Neuron (in vitro differentiated cells): ENCODE results near the gene BACH2.
"Not testable (repeated sequence)": the region's sequence is repeated elsewhere in the genome, so short reads cannot be mapped to it uniquely, and the experiment has no call there.

Source experiments
- H2AFZ ChIP-seq: one replicate; pipeline ENCODE4 v1.6.1; 2013; ENCODE audit warnings: low read depth, mild to moderate bottlenecking, inconsistent platforms, low read length, moderate library complexity
- H3K27me3 ChIP-seq: one replicate; pipeline ENCODE4 v1.6.1; 2013; ENCODE audit warnings: low read length; ENCODE audit not compliant: insufficient read depth
- H3K36me3 ChIP-seq: one replicate; pipeline ENCODE4 v1.6.1; 2013; ENCODE audit warnings: low read length; ENCODE audit not compliant: insufficient read depth
- H3K4me1 ChIP-seq: one replicate; pipeline ENCODE4 v1.6.1; 2013; ENCODE audit warnings: low read length; ENCODE audit not compliant: insufficient read depth
- H3K4me3 ChIP-seq: 2 replicates; pipeline ENCODE4 v1.5.1; 2013; ENCODE audit warnings: mild to moderate bottlenecking, low read length, moderate library complexity
- H3K9me3 ChIP-seq: one replicate; pipeline ENCODE4 v1.6.1; 2013; ENCODE audit warnings: low read length

BACH2 gene

DNA sequence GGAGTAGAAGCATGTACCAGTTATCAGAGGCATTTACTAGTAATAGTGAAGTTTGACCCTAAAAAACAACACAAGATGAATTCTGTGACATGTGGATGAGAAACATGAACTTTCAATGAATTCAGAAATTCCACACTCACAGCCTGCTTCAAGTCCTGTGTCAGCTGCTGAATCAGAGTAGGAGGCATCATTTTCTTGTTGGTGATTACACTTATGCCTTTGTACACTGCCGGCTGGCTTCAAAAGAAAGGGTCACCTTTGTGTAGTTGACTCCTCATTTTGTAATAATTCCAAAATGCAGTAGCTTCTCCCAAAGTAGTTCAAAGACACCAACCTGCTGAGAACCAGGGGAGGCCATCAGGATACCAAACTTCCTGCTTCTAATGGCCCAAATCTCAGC is 165.5 kb downstream of the BACH2 start:
- Histone ChIP-seq H3K27me3 (no peaks in the 10 kb centered on the region), H3K4me1 (peaks cover 3% of the 10 kb centered on the region), H3K9me3 (peaks cover 3% of the 10 kb centered on the region), H2AFZ (no peak overlapping the region), H3K4me3 (no peak overlapping the region), H3K36me3 (no peaks in the 10 kb centered on the region)

GRCh38 chr6:90128687-90129086 is 168.0 kb downstream of the BACH2 start:
- not testable (repeated sequence) for H3K4me3 ChIP-seq, H2AFZ ChIP-seq, H3K4me1 ChIP-seq, H3K9me3 ChIP-seq, H3K27me3 ChIP-seq, H3K36me3 ChIP-seq

DNA sequence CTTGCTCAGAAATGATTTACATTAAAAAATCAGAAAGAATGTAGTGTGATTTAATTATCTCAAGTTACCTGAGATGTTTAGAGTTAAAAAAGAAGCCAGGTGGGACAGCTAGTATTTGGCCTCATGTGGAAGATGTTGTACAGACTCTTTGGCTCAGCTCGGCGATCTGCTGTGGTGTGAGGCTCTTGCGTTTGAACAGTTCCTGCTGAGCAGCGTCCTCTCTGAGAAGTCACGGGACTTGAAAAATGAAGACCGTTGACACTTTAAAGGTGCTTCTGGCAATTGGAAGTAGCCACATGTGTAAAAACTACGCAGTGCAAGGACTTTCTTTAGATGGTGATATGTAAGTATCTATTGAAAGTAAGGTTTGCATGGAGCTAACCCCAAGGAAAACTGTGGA is 169.0 kb downstream of the BACH2 start:
- Histone ChIP-seq H3K4me1 (peaks cover under 1% of the 10 kb centered on the region), H3K36me3 (no peaks in the 10 kb centered on the region), H3K27me3 (no peaks in the 10 kb centered on the region), H2AFZ (no peak overlapping the region), H3K9me3 (peaks cover 3% of the 10 kb centered on the region), H3K4me3 (no peak overlapping the region)

- Histone ChIP-seq H3K36me3 (no peaks in the 10 kb centered on the region), H3K27me3 (no peaks in the 10 kb centered on the region), H3K4me3 (no peak overlapping the region), H2AFZ (no peak overlapping the region), H3K9me3 (peaks cover 3% of the 10 kb centered on the region), H3K4me1 (no peaks in the 10 kb centered on the region)
Measured at GRCh38 chr6:90126839-90127238, 169.8 kb downstream of the BACH2 start.

DNA sequence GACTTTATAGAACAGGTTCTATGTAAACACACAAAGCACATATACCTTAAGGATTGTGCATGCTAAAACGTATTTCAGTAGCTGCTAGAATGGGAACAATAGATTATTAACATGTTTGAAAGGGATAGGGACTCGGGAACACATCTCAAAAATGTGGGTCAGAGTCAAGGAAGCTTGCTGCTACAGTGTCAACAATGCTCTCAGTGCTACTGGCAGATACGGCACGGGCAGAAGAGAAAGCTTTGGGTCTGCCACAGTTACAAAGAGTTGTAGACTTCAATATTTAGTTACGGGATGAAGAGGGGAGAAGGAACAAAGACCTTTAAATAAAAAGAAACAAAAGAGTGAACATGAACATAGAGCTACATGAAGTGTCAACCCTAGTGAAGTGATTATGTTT is 170.5 kb downstream of the BACH2 start:
- H3K4me3 ChIP-seq = no peak overlapping the region
- no peak overlapping the region for H2AFZ ChIP-seq
- no peaks in the 10 kb centered on the region for H3K4me1 ChIP-seq
- H3K36me3 ChIP-seq = no peaks in the 10 kb centered on the region
- no peaks in the 10 kb centered on the region for H3K27me3 ChIP-seq
- peaks cover 3% of the 10 kb centered on the region for H3K9me3 ChIP-seq

DNA sequence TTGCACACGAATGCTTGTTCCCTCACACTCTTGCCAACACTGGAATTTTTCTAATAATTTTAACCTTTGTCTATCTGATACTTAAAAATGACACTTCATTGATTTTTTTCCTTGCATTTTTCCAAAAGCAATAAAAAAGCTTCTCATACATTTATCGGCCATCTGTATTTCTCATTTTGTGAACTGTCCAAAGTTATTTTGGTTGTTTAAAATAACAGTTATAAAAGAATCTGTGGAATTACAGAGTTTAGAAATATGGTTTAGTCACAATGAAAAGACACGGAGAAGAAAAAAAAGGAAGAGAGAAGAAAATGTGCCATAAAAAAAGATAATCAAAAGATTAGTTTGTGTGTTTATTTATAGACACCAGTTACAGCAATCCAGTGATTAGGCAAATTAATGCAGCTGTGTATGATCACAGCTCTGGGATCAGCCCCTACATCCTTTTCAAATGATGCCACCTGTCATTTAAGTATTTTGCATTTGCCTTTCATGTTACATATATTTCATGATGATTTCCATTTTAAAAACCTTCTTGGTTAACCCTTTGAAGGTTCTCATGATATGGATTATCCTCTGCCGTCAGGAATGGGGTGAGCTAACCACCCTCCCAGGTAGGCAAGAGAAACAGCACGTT is 171.7 kb downstream of the BACH2 start:
- Histone ChIP-seq H3K9me3 (peaks cover under 1% of the 10 kb centered on the region), H3K27me3 (no peaks in the 10 kb centered on the region), H2AFZ (no peak overlapping the region), H3K4me3 (no peak overlapping the region), H3K36me3 (no peaks in the 10 kb centered on the region), H3K4me1 (no peaks in the 10 kb centered on the region)

DNA sequence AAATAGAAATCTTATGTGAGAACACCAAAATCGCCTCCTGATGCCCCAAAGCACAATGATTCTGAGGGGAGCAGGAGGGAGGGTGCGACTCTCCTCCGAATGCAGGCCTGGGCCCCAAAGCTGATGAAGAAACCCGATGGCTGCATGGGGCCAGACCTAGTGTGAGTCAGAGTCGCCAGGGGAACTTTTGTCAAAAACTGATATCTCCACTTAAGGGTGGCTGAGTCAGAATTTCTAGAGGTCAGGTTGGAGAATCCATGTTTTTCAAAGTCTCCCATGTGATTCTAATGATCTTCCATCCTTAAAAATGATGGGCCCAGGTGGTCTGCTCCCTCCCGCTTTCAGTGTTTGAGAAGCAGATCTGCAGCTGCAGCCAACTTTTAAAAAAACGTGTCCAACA is 172.8 kb downstream of the BACH2 start:
- no peaks in the 10 kb centered on the region for H3K36me3 ChIP-seq
- H3K4me3 ChIP-seq = no peak overlapping the region
- no peak overlapping the region for H2AFZ ChIP-seq
- H3K9me3 ChIP-seq = no peaks in the 10 kb centered on the region
- H3K4me1 ChIP-seq = peaks cover 5% of the 10 kb centered on the region
- no peaks in the 10 kb centered on the region for H3K27me3 ChIP-seq

- peaks cover 1% of the 10 kb centered on the region for H3K9me3 ChIP-seq
- H3K4me1 ChIP-seq = peaks cover 17% of the 10 kb centered on the region
- no peak overlapping the region for H2AFZ ChIP-seq
- H3K36me3 ChIP-seq = no peaks in the 10 kb centered on the region
- no peaks in the 10 kb centered on the region for H3K27me3 ChIP-seq
- H3K4me3 ChIP-seq = no peak overlapping the region
Measured at GRCh38 chr6:90121982-90122381, 174.7 kb downstream of the BACH2 start.

DNA sequence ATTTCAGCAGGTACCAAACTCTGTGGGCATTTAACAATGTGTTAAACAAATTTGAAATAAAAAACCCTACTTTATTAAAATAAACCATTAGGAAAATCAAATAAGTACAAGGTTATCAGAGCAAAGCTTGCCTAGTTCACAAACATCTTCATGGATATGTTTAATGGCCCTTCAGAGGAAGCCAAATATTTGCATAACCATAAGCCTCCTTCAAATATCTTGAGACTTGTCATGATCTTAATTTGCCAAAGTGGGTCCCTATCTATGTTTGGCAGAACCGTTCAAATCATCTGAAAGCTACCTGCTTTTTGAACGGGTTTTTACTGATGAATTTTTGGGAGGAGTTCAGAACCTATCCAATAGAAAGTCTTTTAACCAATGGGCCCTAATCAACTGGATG is 176.3 kb downstream of the BACH2 start:
- Histone ChIP-seq H3K4me1 (peaks cover 17% of the 10 kb centered on the region), H3K27me3 (no peaks in the 10 kb centered on the region), H3K36me3 (no peaks in the 10 kb centered on the region), H2AFZ (no peak overlapping the region), H3K4me3 (no peak overlapping the region), H3K9me3 (peaks cover 1% of the 10 kb centered on the region)

- Histone ChIP-seq H3K36me3 (no peaks in the 10 kb centered on the region), H3K4me1 (peaks cover 17% of the 10 kb centered on the region), H3K27me3 (no peaks in the 10 kb centered on the region), H2AFZ (no peak overlapping the region), H3K4me3 (no peak overlapping the region), H3K9me3 (peaks cover 1% of the 10 kb centered on the region)
Measured at GRCh38 chr6:90119618-90120017, 177.0 kb downstream of the BACH2 start.

GRCh38 chr6:90118581-90118980 is 178.1 kb downstream of the BACH2 start:
- Histone ChIP-seq H3K4me1 (peaks cover 17% of the 10 kb centered on the region), H3K4me3 (no peak overlapping the region), H3K36me3 (no peaks in the 10 kb centered on the region), H3K9me3 (peaks cover 4% of the 10 kb centered on the region), H3K27me3 (no peaks in the 10 kb centered on the region), H2AFZ (no peak overlapping the region)

DNA sequence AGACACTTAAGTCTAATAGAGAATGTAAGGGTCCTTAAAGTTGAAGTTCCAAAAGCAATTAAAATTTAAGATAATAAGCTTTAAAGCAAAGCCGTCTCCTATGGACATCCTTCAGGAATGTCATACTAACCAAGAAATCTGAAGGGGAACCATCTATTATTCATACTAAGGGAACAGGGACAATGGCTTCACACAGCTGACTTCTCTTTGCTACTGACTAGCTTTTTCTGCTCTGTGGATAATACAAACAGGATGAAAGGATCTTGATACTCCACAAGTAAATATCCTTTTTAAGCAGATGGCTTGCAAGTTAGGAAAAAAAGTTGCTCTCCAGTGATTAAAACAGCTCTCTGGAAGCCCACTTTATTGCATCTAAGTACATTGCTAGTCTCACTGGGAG is 178.6 kb downstream of the BACH2 start:
- peaks cover 4% of the 10 kb centered on the region for H3K9me3 ChIP-seq
- H2AFZ ChIP-seq = no peak overlapping the region
- no peaks in the 10 kb centered on the region for H3K36me3 ChIP-seq
- no peaks in the 10 kb centered on the region for H3K27me3 ChIP-seq
- H3K4me3 ChIP-seq = no peak overlapping the region
- H3K4me1 ChIP-seq = peaks cover 17% of the 10 kb centered on the region

GRCh38 chr6:90116126-90116525 is 180.5 kb downstream of the BACH2 start:
- not testable (repeated sequence) for H3K36me3 ChIP-seq, H3K9me3 ChIP-seq, H3K27me3 ChIP-seq, H2AFZ ChIP-seq, H3K4me3 ChIP-seq
- H3K4me1 ChIP-seq = peaks cover 17% of the 10 kb centered on the region

DNA sequence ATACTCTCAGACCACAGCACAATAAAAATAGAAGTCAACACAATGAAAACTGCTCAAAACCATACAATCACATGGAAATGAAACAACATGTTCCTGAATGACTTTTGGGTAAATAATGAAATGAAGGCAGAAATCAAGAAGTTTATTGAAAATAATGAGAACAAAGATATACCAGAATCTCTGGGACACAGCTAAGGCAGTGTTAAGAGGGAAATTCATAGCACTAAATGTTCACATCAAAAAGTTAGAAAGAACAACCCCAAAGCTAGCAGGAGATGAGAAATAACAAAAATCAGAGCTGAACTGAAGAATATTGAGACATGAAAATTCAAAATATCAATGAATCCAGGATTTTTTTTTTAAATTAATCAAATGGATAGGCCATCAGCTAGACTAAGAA is 183.3 kb downstream of the BACH2 start:
- H3K27me3 ChIP-seq = no peaks in the 10 kb centered on the region
- no peaks in the 10 kb centered on the region for H3K36me3 ChIP-seq
- H3K4me1 ChIP-seq = peaks cover 8% of the 10 kb centered on the region
- no peak overlapping the region for H3K4me3 ChIP-seq
- peaks cover 6% of the 10 kb centered on the region for H3K9me3 ChIP-seq
- H2AFZ ChIP-seq = no peak overlapping the region
